GM12872 (cell line): ENCODE measurements around the gene MRPL55.

Experiments
- CTCF ChIP-seq: IDR thresholded peaks from 3 replicates; pipeline ENCODE4 v1.5.1; 2011; ENCODE audit warnings: low read depth, mild to moderate bottlenecking, low read length, moderate library complexity; ENCODE audit not compliant: insufficient read depth

MRPL55 gene

DNA sequence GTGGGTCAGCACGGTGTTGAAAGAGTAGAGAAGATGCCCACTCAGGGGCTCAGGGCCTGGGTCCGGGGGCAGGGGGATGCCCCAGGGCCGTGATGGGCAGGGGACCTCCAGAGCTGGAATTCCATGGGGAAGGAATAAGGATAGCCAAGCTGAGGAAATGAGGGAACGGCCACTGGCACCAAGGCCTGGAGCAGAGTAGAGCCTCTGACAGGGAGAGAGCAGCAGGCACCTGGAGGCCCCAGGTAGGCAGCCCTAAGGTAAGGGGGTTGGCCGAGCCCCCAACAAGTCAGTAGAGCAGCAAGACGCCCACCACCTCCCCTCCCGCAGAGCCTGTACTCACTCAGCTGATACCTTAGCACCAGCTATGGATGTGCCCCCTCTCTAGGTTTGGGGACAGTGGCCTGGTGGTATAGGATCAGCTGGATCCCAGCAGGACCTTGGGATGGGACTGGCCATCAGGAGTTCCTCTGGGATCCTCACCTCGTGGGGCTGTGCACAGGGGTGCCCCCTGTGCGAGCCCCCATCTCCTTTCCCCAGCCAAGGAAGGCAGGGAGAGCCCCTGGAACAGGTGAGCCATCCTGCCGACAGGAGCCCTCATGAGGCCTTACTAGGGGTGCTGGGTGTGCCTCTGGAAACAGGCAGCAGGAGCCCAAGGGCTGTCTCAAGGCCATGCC, 47.6 kb downstream of the MRPL55 start:
- no peak for TF ChIP-seq CTCF

DNA sequence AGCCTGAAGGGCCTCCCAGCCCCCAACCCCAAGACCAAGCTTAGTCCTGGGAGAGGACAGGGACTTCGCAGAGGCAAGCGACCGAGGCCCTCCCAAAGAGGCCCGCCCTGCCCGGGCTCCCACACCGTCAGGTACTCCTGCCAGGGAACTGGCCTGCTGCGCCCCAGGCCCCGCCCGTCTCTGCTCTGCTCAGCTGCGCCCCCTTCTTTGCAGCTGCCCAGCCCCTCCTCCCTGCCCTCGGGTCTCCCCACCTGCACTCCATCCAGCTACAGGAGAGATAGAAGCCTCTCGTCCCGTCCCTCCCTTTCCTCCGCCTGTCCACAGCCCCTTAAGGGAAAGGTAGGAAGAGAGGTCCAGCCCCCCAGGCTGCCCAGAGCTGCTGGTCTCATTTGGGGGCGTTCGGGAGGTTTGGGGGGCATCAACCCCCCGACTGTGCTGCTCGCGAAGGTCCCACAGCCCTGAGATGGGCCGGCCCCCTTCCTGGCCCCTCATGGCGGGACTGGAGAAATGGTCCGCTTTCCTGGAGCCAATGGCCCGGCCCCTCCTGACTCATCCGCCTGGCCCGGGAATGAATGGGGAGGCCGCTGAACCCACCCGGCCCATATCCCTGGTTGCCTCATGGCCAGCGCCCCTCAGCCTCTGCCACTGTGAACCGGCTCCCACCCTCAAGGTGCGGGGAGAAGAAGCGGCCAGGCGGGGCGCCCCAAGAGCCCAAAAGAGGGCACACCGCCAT, 48.5 kb downstream of the MRPL55 start:
- TF ChIP-seq CTCF = no peak

DNA sequence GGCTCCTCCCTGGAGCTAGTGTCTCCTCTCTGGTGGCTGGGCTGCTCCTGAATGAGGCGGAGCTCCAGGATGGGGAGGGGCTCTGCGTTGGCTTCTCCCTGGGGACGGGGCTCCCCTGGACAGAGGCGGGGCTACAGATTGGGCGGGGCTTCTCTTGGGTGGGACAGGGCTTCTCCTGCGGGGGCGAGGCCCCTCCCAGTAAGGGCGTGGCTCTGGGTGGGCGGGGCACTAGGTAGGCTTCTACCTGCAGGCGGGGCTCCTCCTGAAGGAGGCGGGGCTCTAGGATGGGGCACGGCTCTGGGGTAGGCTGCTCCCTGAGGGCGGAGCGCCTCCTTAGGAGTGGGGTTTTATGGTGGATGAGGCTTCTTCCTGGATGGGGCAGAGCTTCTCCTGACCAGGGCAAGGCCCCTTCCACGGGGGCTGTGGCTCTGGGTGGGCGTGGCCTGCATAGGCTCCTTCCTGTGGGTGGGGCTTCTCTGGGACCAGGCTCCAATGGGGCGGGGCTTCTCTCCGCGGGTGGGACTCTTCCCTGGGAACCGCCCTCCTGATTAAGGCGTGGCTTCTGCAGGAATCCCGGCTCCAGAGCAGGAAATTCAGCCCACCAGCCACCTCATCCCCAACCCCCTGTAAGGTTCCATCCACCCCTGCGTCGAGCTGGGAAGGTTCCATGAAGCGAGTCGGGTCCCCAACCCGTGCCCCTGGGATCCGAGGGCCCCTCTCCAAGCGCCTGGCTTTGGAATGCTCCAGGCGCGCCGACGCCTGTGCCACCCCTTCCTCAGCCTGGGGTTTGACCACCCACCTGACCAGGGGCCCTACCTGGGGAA, 49.3 kb downstream of the MRPL55 start:
- no peak for TF ChIP-seq CTCF

DNA sequence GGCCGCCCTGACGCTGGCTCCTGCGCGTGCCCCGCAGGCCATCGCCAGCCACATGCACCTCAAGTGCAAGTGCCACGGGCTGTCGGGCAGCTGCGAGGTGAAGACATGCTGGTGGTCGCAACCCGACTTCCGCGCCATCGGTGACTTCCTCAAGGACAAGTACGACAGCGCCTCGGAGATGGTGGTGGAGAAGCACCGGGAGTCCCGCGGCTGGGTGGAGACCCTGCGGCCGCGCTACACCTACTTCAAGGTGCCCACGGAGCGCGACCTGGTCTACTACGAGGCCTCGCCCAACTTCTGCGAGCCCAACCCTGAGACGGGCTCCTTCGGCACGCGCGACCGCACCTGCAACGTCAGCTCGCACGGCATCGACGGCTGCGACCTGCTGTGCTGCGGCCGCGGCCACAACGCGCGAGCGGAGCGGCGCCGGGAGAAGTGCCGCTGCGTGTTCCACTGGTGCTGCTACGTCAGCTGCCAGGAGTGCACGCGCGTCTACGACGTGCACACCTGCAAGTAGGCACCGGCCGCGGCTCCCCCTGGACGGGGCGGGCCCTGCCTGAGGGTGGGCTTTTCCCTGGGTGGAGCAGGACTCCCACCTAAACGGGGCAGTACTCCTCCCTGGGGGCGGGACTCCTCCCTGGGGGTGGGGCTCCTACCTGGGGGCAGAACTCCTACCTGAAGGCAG, 50.0 kb downstream of the MRPL55 start:
- TF ChIP-seq CTCF = no peak

GRCh38 chr1:228058172-228058948, 50.7 kb downstream of the MRPL55 start:
- TF ChIP-seq CTCF = no peak
